Endothelial cell of umbilical vein (primary cell): Measurements from ENCODE around the gene COX4I1.

Experiments used
- EZH2 ChIP-seq: IDR thresholded peaks from 2 replicates; pipeline ENCODE4 v1.6.1; 2012; ENCODE audit warnings: borderline replicate concordance, low read depth, mild to moderate bottlenecking, moderate library complexity, low read length, inconsistent platforms; ENCODE audit not compliant: severe bottlenecking
- FOS ChIP-seq: IDR thresholded peaks from 2 replicates; pipeline ENCODE4 v1.6.1; 2011; ENCODE audit warnings: mild to moderate bottlenecking, low read length, moderate library complexity, borderline replicate concordance; ENCODE audit not compliant: insufficient read depth
- JUN ChIP-seq: IDR thresholded peaks from 2 replicates; pipeline ENCODE4 v1.6.1; 2011; ENCODE audit warnings: borderline replicate concordance, low read depth; ENCODE audit not compliant: insufficient read length, insufficient read depth
- MAX ChIP-seq: IDR thresholded peaks from 2 replicates; pipeline ENCODE4 v1.6.1; 2011; ENCODE audit not compliant: insufficient read depth, insufficient read length
- MYC ChIP-seq: IDR thresholded peaks from one replicate; pipeline ENCODE4 v1.6.1; 2011; ENCODE audit warnings: mild to moderate bottlenecking, low read depth, low read length
- POLR2A ChIP-seq: IDR thresholded peaks from 2 replicates; pipeline ENCODE4 v1.6.1; 2012; ENCODE audit warnings: low read depth, mild to moderate bottlenecking, control low read depth, low read length
- POLR2AphosphoS5 ChIP-seq: IDR thresholded peaks from 2 replicates; pipeline ENCODE4 v1.6.1; 2012; ENCODE audit warnings: low read depth, mild to moderate bottlenecking, control low read depth, low read length, moderate library complexity; ENCODE audit not compliant: insufficient read depth
- TF ChIP-seq, protein P1 (sequence below), 2 donors: IDR thresholded peaks; 1 replicate in 1 of 2; 2 replicates in 1 of 2; pipeline ENCODE4 v1.5.1; 2011; ENCODE audit warnings: low read length in 2 of 2, mild to moderate bottlenecking in 2 of 2, moderate library complexity in 2 of 2, control low read depth in 1 of 2, inconsistent platforms in 1 of 2, low read depth in 1 of 2; ENCODE audit not compliant: insufficient read depth in 1 of 2; ENCODE audit errors: extremely low read depth in 1 of 2

DNA sequence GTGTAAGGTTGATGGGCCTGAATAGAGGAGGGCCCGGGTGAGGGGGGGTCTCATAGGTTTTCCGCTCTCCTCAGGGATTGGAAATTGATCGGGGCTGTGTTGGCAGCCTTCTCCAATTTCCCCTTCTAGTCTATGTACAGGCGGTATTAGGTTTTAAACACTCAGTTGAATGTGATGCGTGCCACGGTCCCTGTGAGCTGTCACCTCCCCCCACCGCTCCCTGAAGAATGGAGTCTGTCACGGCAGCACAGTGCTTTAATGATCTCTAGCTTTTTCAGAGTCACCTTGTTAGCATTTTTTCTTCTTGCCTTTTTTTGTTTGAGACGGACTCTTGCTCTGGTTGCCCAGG is 800 bp downstream of the COX4I1 start:
- TF ChIP-seq POLR2A = no peak
- TF ChIP-seq, protein P1, sequence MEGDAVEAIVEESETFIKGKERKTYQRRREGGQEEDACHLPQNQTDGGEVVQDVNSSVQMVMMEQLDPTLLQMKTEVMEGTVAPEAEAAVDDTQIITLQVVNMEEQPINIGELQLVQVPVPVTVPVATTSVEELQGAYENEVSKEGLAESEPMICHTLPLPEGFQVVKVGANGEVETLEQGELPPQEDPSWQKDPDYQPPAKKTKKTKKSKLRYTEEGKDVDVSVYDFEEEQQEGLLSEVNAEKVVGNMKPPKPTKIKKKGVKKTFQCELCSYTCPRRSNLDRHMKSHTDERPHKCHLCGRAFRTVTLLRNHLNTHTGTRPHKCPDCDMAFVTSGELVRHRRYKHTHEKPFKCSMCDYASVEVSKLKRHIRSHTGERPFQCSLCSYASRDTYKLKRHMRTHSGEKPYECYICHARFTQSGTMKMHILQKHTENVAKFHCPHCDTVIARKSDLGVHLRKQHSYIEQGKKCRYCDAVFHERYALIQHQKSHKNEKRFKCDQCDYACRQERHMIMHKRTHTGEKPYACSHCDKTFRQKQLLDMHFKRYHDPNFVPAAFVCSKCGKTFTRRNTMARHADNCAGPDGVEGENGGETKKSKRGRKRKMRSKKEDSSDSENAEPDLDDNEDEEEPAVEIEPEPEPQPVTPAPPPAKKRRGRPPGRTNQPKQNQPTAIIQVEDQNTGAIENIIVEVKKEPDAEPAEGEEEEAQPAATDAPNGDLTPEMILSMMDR (IDR thresholded peaks at IDR 0.05; ENCODE audit: extremely low read depth in 1 of 2, insufficient read depth in 1 of 2, low read depth in 1 of 2, low read length in 2 of 2) = no peak
- TF ChIP-seq POLR2AphosphoS5 = no peak
- TF ChIP-seq FOS = no peak
- no peak for TF ChIP-seq EZH2
- no peak for TF ChIP-seq MYC
- no peak for TF ChIP-seq MAX
- TF ChIP-seq JUN = no peak
